ENCODE data around the gene DNAH14.

The DNAH14 gene

GRCh38 chr1:225428881-225429455 lies 499.5 kb downstream of the DNAH14 start:
- no peak for DNase-seq (ENCODE audit: low spot score)

GRCh38 chr1:225430301-225430700 lies 500.8 kb downstream of the DNAH14 start:
- no peak for DNase-seq (ENCODE audit: low spot score)

GRCh38 chr1:225431081-225431863 lies 501.8 kb downstream of the DNAH14 start:
- DNase-seq (ENCODE audit: low spot score): no peak

- DNase-seq (ENCODE audit: low spot score): no peak
Observed at GRCh38 chr1:225434046-225434445, 504.6 kb downstream of the DNAH14 start.

- no peak for DNase-seq (ENCODE audit: low spot score)
Observed at GRCh38 chr1:225435076-225435475, 505.6 kb downstream of the DNAH14 start.

- no peak for DNase-seq (ENCODE audit: low spot score)
Observed at GRCh38 chr1:225435487-225435886, 506.0 kb downstream of the DNAH14 start.

GRCh38 chr1:225435957-225436392 lies 506.5 kb downstream of the DNAH14 start:
- DNase-seq (ENCODE audit: low spot score): no peak

- peak; percentile 31 for DNase-seq (ENCODE audit: low spot score)
Observed at GRCh38 chr1:225437710-225438437, 508.4 kb downstream of the DNAH14 start.

- DNase-seq (ENCODE audit: low spot score): no peak
Observed at GRCh38 chr1:225440380-225441221, 511.1 kb downstream of the DNAH14 start.

GRCh38 chr1:225441314-225442122 lies 512.0 kb downstream of the DNAH14 start:
- DNase-seq (ENCODE audit: low spot score): no peak

GRCh38 chr1:225442123-225442505 lies 512.6 kb downstream of the DNAH14 start:
- DNase-seq (ENCODE audit: low spot score): no peak

- no peak for DNase-seq (ENCODE audit: low spot score)
Observed at GRCh38 chr1:225445639-225446594, 516.4 kb downstream of the DNAH14 start.

- DNase-seq (ENCODE audit: low spot score): no peak
Observed at GRCh38 chr1:225446595-225446960, 517.1 kb downstream of the DNAH14 start.

- DNase-seq (ENCODE audit: low spot score): no peak
Observed at GRCh38 chr1:225446981-225447615, 517.6 kb downstream of the DNAH14 start.

GRCh38 chr1:225447650-225448089 lies 518.2 kb downstream of the DNAH14 start:
- DNase-seq (ENCODE audit: low spot score): peak; percentile 49

- no peak for DNase-seq (ENCODE audit: low spot score)
Observed at GRCh38 chr1:225448146-225448805, 518.8 kb downstream of the DNAH14 start.
